T-cell (primary cell): ENCODE data around the gene OSGIN1. TPM values are rescaled to one million over a fixed set of nuclear protein-coding genes. Genes with fewer than 3 reads are reported as not detected.
A peak's percentile ranks its signal among the peaks of the same experiment; 100 is the strongest.

ENCODE experiments used
- ATAC-seq, 4 experiments: fragments of 200-7000 bp in 3 of 4; fragments of 150-1000 bp in 1 of 4; cut with Tn5 transposase; replicated peaks in 1 of 4; 1 replicate in 3 of 4; 2 replicates in 1 of 4; pipeline ENCODE4 v1.10.0; 2021; ENCODE audit warnings: moderate library complexity in 3 of 4, mild to moderate bottlenecking in 2 of 4, moderate number of reproducible peaks in 1 of 4
- CTCF ChIA-PET, 2 donors: fragments of 300-600 bp; sonication (Branson Sonifier 250); formaldehyde crosslinking; loops; one replicate each; lab custom pipeline; 2022; ENCODE audit warnings: antibody characterized with exemption in 2 of 2; lab: Charles Lee
- POLR2A ChIA-PET, 2 donors: fragments of 300-600 bp; sonication (Branson Sonifier 250); formaldehyde crosslinking; loops; one replicate each; lab custom pipeline; 2022; ENCODE audit warnings: antibody characterized with exemption in 2 of 2; lab: Charles Lee
- DNase-seq, 35 experiments: peaks; one replicate each; pipeline versions ENCODE4 v3.0.0 to v3.0.0-alpha.2; 2013 to 2023
- H3K27ac ChIP-seq: one replicate; pipeline ENCODE4 v1.5.1; 2013; ENCODE audit warnings: low read length
- H3K27me3 ChIP-seq, 2 experiments: replicated peaks in 1 of 2; 1 replicate in 1 of 2; 2 replicates in 1 of 2; pipeline versions ENCODE4 v1.6.1 to v1.7.0; 2013; ENCODE audit warnings: low read length in 1 of 2, mixed read lengths in 1 of 2; ENCODE audit not compliant: control insufficient read depth in 2 of 2, insufficient read depth in 2 of 2; ENCODE audit errors: extremely low read depth in 1 of 2
- H3K36me3 ChIP-seq, 2 donors: 1 replicate in 1 of 2; 2 replicates in 1 of 2; pipeline versions ENCODE4 v1.6.1 to v1.7.0; 2013; ENCODE audit warnings: low read length in 1 of 2; ENCODE audit not compliant: control insufficient read depth in 2 of 2, insufficient read depth in 1 of 2; ENCODE audit errors: extremely low read depth in 1 of 2
- H3K4me1 ChIP-seq, 2 experiments: 1 replicate in 1 of 2; 2 replicates in 1 of 2; pipeline versions ENCODE4 v1.6.1 to v1.7.0; 2013; ENCODE audit warnings: low read length in 2 of 2, mixed read lengths in 1 of 2; ENCODE audit not compliant: insufficient read depth in 2 of 2, control insufficient read depth in 1 of 2; ENCODE audit errors: extremely low read depth in 1 of 2
- H3K4me3 ChIP-seq, 2 donors: 1 replicate in 1 of 2; 2 replicates in 1 of 2; pipeline versions ENCODE4 v1.5.1 to v1.7.0; 2013; ENCODE audit warnings: mild to moderate bottlenecking in 2 of 2, low read length in 1 of 2, moderate library complexity in 1 of 2; ENCODE audit not compliant: control insufficient read depth in 1 of 2; ENCODE audit errors: extremely low read depth in 1 of 2
- H3K9me3 ChIP-seq: 2 replicates; pipeline ENCODE4 v1.7.0; 2013
- H3K27ac Mint-ChIP-seq, 2 donors: one replicate each; pipeline ENCODE4 v1.8.0; 2020 to 2021; ENCODE audit warnings: mild to moderate bottlenecking in 2 of 2, mixed read lengths in 2 of 2
- H3K27me3 Mint-ChIP-seq, 2 donors: one replicate each; pipeline ENCODE4 v1.8.0; 2021 to 2022; ENCODE audit warnings: mixed read lengths in 2 of 2
- H3K36me3 Mint-ChIP-seq: one replicate; pipeline ENCODE4 v1.8.0; 2021; ENCODE audit warnings: mixed read lengths
- H3K4me1 Mint-ChIP-seq, 3 donors: one replicate each; pipeline ENCODE4 v1.8.0; 2020 to 2022; ENCODE audit warnings: mixed read lengths in 3 of 3, mild to moderate bottlenecking in 1 of 3
- H3K4me3 Mint-ChIP-seq, 3 donors: one replicate each; pipeline ENCODE4 v1.8.0; 2020 to 2022; ENCODE audit warnings: mild to moderate bottlenecking in 3 of 3, mixed read lengths in 3 of 3, moderate library complexity in 3 of 3
- H3K9me3 Mint-ChIP-seq, 3 donors: one replicate each; pipeline ENCODE4 v1.8.0; 2020 to 2022; ENCODE audit warnings: mixed read lengths in 3 of 3
- WGBS: methylation state at CpG from one replicate; pipeline ENCODE4 v1.1.5; 2013; ENCODE audit warnings: missing lambda C conversion rate; ENCODE audit not compliant: insufficient coverage; 5-methylcytosine and 5-hydroxymethylcytosine counted together
- total RNA-seq, 35 experiments: library from RNA in 6 of 35; stranded (reverse) in 6 of 35; fragments of 120-200 nt in 1 of 35; gene quantifications; one replicate each; pipeline versions ENCODE4 v1.2.1 to v1.2.4 and lab custom pipeline; 2013 to 2026

OSGIN1 gene
- total RNA-seq, 5 donors from 2014 or later (not counting 1 experiment from before 2014, with no cell fraction given) = 0.41 to 2.8 (median 1.1) TPM

- no peaks in the 10 kb centered on the region for H3K4me1 Mint-ChIP-seq
- no peak overlapping the region for H3K27ac Mint-ChIP-seq
- H3K9me3 Mint-ChIP-seq = peaks cover 0 to 13% (median 8%) of the 10 kb centered on the region in 3 donors
- Histone ChIP-seq H3K27ac (no peak overlapping the region), H3K36me3 (no peaks in the 10 kb centered on the region), H3K4me1 (no peaks in the 10 kb centered on the region), H3K9me3 (no peaks in the 10 kb centered on the region), H3K27me3 (peaks cover 0 to 23% of the 10 kb centered on the region in 2 experiments), H3K4me3 (no peak overlapping the region)
- H3K4me3 Mint-ChIP-seq = no peak overlapping the region
- WGBS = 82% methylated on average over 8 of the region's 8 CpGs
- H3K27me3 Mint-ChIP-seq = peaks cover under 1 to 8% of the 10 kb centered on the region in 2 donors
- no peak for ATAC-seq
- no peak for DNase-seq
- ChIA-PET POLR2A (no interaction called here), CTCF (interaction anchor here in 1 of 2 donors (0.5 kb wide), 1 partner anchor 88 kb away, joined by 3 read pairs; no protein-coding TSS in a partner anchor)
- no peaks in the 10 kb centered on the region for H3K36me3 Mint-ChIP-seq
Measured at GRCh38 chr16:83981799-83982198, 28.8 kb downstream of the OSGIN1 start.

DNA sequence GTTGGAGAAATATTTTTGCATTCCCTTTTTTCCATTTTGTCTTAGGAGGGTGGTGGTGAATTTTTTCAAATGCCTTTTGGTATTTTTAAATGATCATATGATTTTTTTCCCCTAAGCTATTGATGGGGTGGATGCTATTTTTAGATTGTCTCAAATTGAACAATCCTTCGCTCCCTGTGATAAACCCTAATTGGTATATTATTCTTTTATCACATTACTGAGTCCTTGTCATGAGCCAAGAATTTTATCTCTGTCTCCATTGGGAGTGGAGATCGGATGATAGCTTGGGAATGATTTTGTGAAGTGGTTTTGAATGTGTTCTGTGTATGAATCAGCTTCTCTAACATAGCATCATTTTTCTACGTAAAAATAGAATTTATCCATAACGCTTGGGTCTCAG is 30.5 kb downstream of the OSGIN1 start:
- H3K27me3 ChIP-seq = peaks cover 0 to 13% of the 10 kb centered on the region in 2 experiments
- Mint-ChIP-seq H3K9me3 (peaks cover 0 to 7% (median 2%) of the 10 kb centered on the region in 3 donors), H3K4me3 (no peak overlapping the region), H3K36me3 (no peaks in the 10 kb centered on the region), H3K27ac (no peak overlapping the region), H3K27me3 (peaks cover 0 to 8% of the 10 kb centered on the region in 2 donors), H3K4me1 (no peaks in the 10 kb centered on the region)
- H3K9me3 ChIP-seq = no peaks in the 10 kb centered on the region
- no peaks in the 10 kb centered on the region for H3K4me1 ChIP-seq
- H3K27ac ChIP-seq = no peak overlapping the region
- DNase-seq = no peak
- no peak overlapping the region for H3K4me3 ChIP-seq
- CTCF ChIA-PET = no interaction called here
- POLR2A ChIA-PET = no interaction called here
- no peaks in the 10 kb centered on the region for H3K36me3 ChIP-seq
- WGBS = no CpG with 5 or more reads among the region's 4 CpGs
- no peak for ATAC-seq

- ChIA-PET POLR2A (no interaction called here), CTCF (no interaction called here)
- ATAC-seq = no peak
Measured at GRCh38 chr16:83989300-83989699, 36.3 kb downstream of the OSGIN1 start.

GRCh38 chr16:83990492-83990891 is 37.5 kb downstream of the OSGIN1 start:
- no peak overlapping the region for H3K4me3 ChIP-seq
- Mint-ChIP-seq H3K27me3 (peaks cover 32 to 59% of the 10 kb centered on the region in 2 donors), H3K4me3 (no peak overlapping the region), H3K9me3 (no peaks in the 10 kb centered on the region), H3K36me3 (no peaks in the 10 kb centered on the region), H3K4me1 (peaks cover 0 to under 1% (median 0%) of the 10 kb centered on the region in 3 donors), H3K27ac (no peak overlapping the region)
- whole genome bisulfite sequencing = 88% methylated on average over 7 of the region's 11 CpGs
- ATAC-seq (no peak), DNase-seq (no peak)
- H3K27me3 ChIP-seq = peaks cover 0 to 43% of the 10 kb centered on the region in 2 experiments
- no peak overlapping the region for H3K27ac ChIP-seq
- no peaks in the 10 kb centered on the region for H3K36me3 ChIP-seq
- H3K4me1 ChIP-seq = no peaks in the 10 kb centered on the region
- POLR2A ChIA-PET = no interaction called here
- no peaks in the 10 kb centered on the region for H3K9me3 ChIP-seq
- CTCF ChIA-PET = no interaction called here

More at GRCh38 chr16:83989300-83989699, 36.3 kb downstream of the OSGIN1 start:
- no peak for DNase-seq
- no peaks in the 10 kb centered on the region for H3K36me3 ChIP-seq
- H3K27ac ChIP-seq = no peak overlapping the region
- H3K27ac Mint-ChIP-seq = no peak overlapping the region
- no peaks in the 10 kb centered on the region for H3K36me3 Mint-ChIP-seq
- peaks cover 23 to 50% of the 10 kb centered on the region in 2 donors for H3K27me3 Mint-ChIP-seq
- 78% methylated on average over 4 of the region's 8 CpGs for WGBS
- H3K4me1 ChIP-seq = no peaks in the 10 kb centered on the region
- peaks cover 0 to 39% of the 10 kb centered on the region in 2 experiments for H3K27me3 ChIP-seq
- no peaks in the 10 kb centered on the region for H3K9me3 ChIP-seq
- no peaks in the 10 kb centered on the region for H3K9me3 Mint-ChIP-seq
- H3K4me3 Mint-ChIP-seq = no peak overlapping the region
- H3K4me3 ChIP-seq = no peak overlapping the region
- no peaks in the 10 kb centered on the region for H3K4me1 Mint-ChIP-seq

- DNase-seq (no peak), ATAC-seq (no peak)
- H3K27me3 Mint-ChIP-seq = peaks cover 41 to 58% of the 10 kb centered on the region in 2 donors
- no peaks in the 10 kb centered on the region for H3K9me3 ChIP-seq
- ChIA-PET POLR2A (no interaction called here), CTCF (no interaction called here)
- peaks cover 0 to 1% (median 0%) of the 10 kb centered on the region in 3 donors for H3K4me1 Mint-ChIP-seq
- no peak overlapping the region for H3K4me3 ChIP-seq
- 70% methylated on average over 2 of the region's 6 CpGs for WGBS
- H3K36me3 ChIP-seq = no peaks in the 10 kb centered on the region
- no peak overlapping the region for H3K4me3 Mint-ChIP-seq
- peaks cover 0 to 61% of the 10 kb centered on the region in 2 experiments for H3K27me3 ChIP-seq
- no peak overlapping the region for H3K27ac Mint-ChIP-seq
- H3K36me3 Mint-ChIP-seq = no peaks in the 10 kb centered on the region
- no peaks in the 10 kb centered on the region for H3K4me1 ChIP-seq
- H3K27ac ChIP-seq = no peak overlapping the region
- no peaks in the 10 kb centered on the region for H3K9me3 Mint-ChIP-seq
Measured at GRCh38 chr16:83992624-83993023, 39.6 kb downstream of the OSGIN1 start.

- Histone ChIP-seq H3K4me3 (no peak overlapping the region), H3K27ac (no peak overlapping the region), H3K4me1 (no peaks in the 10 kb centered on the region), H3K9me3 (no peaks in the 10 kb centered on the region), H3K27me3 (peaks cover 0 to 75% of the 10 kb centered on the region in 2 experiments), H3K36me3 (no peaks in the 10 kb centered on the region)
- ChIA-PET CTCF (no interaction called here), POLR2A (no interaction called here)
- no peak overlapping the region for H3K4me3 Mint-ChIP-seq
- WGBS = 23% methylated on average over 6 of the region's 8 CpGs
- ATAC-seq (no peak), DNase-seq (peak in 1 of 35 experiments; percentile 9)
- no peaks in the 10 kb centered on the region for H3K9me3 Mint-ChIP-seq
- peaks cover 0 to 1% (median 0%) of the 10 kb centered on the region in 3 donors for H3K4me1 Mint-ChIP-seq
- H3K27ac Mint-ChIP-seq = no peak overlapping the region
- H3K27me3 Mint-ChIP-seq = peaks cover 44 to 63% of the 10 kb centered on the region in 2 donors
- no peaks in the 10 kb centered on the region for H3K36me3 Mint-ChIP-seq
Measured at GRCh38 chr16:83994087-83994486, 41.0 kb downstream of the OSGIN1 start.
